Measurements from ENCODE around the gene BTBD19. TPM values are rescaled to one million over a fixed set of nuclear protein-coding genes. Genes with fewer than 3 reads are reported as not detected.

The BTBD19 gene
- total and polyA plus RNA-seq, 9 of the 15 experiments (the other 6 are each of a cell fraction or from before 2014, with no cell fraction given) = 0.22 to 2.0 (median 0.95) TPM

GRCh38 chr1:44775078-44775929 is 33.0 kb upstream of the BTBD19 start, which contains the start of gene RPS8 (continued):
- TF ChIP-seq, protein P1, sequence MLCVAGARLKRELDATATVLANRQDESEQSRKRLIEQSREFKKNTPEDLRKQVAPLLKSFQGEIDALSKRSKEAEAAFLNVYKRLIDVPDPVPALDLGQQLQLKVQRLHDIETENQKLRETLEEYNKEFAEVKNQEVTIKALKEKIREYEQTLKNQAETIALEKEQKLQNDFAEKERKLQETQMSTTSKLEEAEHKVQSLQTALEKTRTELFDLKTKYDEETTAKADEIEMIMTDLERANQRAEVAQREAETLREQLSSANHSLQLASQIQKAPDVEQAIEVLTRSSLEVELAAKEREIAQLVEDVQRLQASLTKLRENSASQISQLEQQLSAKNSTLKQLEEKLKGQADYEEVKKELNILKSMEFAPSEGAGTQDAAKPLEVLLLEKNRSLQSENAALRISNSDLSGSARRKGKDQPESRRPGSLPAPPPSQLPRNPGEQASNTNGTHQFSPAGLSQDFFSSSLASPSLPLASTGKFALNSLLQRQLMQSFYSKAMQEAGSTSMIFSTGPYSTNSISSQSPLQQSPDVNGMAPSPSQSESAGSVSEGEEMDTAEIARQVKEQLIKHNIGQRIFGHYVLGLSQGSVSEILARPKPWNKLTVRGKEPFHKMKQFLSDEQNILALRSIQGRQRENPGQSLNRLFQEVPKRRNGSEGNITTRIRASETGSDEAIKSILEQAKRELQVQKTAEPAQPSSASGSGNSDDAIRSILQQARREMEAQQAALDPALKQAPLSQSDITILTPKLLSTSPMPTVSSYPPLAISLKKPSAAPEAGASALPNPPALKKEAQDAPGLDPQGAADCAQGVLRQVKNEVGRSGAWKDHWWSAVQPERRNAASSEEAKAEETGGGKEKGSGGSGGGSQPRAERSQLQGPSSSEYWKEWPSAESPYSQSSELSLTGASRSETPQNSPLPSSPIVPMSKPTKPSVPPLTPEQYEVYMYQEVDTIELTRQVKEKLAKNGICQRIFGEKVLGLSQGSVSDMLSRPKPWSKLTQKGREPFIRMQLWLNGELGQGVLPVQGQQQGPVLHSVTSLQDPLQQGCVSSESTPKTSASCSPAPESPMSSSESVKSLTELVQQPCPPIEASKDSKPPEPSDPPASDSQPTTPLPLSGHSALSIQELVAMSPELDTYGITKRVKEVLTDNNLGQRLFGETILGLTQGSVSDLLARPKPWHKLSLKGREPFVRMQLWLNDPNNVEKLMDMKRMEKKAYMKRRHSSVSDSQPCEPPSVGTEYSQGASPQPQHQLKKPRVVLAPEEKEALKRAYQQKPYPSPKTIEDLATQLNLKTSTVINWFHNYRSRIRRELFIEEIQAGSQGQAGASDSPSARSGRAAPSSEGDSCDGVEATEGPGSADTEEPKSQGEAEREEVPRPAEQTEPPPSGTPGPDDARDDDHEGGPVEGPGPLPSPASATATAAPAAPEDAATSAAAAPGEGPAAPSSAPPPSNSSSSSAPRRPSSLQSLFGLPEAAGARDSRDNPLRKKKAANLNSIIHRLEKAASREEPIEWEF (CRISPR knock-in tag; IDR thresholded peaks at IDR 0.05) = peak; percentile 33; the same call in 1 of the 2 replicates
- TF ChIP-seq CBX3 (IDR thresholded peaks at IDR 0.05; ENCODE audit: borderline replicate concordance in 1 of 2, low read length in 2 of 2) = no peak
- 0 out of 2 replicates have a peak, but pooled peaks have one; percentile 47 for TF ChIP-seq TAF15 (IDR thresholded peaks at IDR 0.05; ENCODE audit: low read depth, low read length)
- TF ChIP-seq ZNF212 (CRISPR knock-in tag; IDR thresholded peaks at IDR 0.05) = peak; percentile 34; the same call in 1 of the 2 replicates
- no peak for TF ChIP-seq FOXA1 (IDR thresholded peaks at IDR 0.05; ENCODE audit: borderline replicate concordance)
- no peak for TF ChIP-seq ZFP1 (CRISPR knock-in tag; IDR thresholded peaks at IDR 0.05)
- TF ChIP-seq, protein P2, sequence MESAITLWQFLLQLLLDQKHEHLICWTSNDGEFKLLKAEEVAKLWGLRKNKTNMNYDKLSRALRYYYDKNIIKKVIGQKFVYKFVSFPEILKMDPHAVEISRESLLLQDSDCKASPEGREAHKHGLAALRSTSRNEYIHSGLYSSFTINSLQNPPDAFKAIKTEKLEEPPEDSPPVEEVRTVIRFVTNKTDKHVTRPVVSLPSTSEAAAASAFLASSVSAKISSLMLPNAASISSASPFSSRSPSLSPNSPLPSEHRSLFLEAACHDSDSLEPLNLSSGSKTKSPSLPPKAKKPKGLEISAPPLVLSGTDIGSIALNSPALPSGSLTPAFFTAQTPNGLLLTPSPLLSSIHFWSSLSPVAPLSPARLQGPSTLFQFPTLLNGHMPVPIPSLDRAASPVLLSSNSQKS (CRISPR knock-in tag; IDR thresholded peaks at IDR 0.05) = no peak
- TF ChIP-seq LCOR (CRISPR knock-in tag; IDR thresholded peaks at IDR 0.05) = peak; percentile 29; the same call in 1 of the 2 replicates
- TF ChIP-seq CTBP1 (IDR thresholded peaks at IDR 0.05; ENCODE audit: borderline replicate concordance) = peak; percentile 81
- TF ChIP-seq, protein P3, sequence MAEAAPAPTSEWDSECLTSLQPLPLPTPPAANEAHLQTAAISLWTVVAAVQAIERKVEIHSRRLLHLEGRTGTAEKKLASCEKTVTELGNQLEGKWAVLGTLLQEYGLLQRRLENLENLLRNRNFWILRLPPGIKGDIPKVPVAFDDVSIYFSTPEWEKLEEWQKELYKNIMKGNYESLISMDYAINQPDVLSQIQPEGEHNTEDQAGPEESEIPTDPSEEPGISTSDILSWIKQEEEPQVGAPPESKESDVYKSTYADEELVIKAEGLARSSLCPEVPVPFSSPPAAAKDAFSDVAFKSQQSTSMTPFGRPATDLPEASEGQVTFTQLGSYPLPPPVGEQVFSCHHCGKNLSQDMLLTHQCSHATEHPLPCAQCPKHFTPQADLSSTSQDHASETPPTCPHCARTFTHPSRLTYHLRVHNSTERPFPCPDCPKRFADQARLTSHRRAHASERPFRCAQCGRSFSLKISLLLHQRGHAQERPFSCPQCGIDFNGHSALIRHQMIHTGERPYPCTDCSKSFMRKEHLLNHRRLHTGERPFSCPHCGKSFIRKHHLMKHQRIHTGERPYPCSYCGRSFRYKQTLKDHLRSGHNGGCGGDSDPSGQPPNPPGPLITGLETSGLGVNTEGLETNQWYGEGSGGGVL (CRISPR knock-in tag; IDR thresholded peaks at IDR 0.05) = no peak
- no peak for TF ChIP-seq TFE3 (CRISPR knock-in tag; IDR thresholded peaks at IDR 0.05)
- TF ChIP-seq SRSF1 (IDR thresholded peaks at IDR 0.05; ENCODE audit: low read depth, low read length) = 0 out of 2 replicates have a peak, but pooled peaks have one; percentile 95
- TF ChIP-seq, protein P4, sequence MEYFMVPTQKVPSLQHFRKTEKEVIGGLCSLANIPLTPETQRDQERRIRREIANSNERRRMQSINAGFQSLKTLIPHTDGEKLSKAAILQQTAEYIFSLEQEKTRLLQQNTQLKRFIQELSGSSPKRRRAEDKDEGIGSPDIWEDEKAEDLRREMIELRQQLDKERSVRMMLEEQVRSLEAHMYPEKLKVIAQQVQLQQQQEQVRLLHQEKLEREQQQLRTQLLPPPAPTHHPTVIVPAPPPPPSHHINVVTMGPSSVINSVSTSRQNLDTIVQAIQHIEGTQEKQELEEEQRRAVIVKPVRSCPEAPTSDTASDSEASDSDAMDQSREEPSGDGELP (CRISPR knock-in tag; IDR thresholded peaks at IDR 0.05; ENCODE audit: borderline replicate concordance) = peak; percentile 94
- TF ChIP-seq EWSR1 (IDR thresholded peaks at IDR 0.05; ENCODE audit: borderline replicate concordance, low read depth, partially characterized antibody) = no peak
- peak; percentile 27; the same call in 1 of the 2 replicates for TF ChIP-seq HEY1 (CRISPR knock-in tag; IDR thresholded peaks at IDR 0.05; ENCODE audit: borderline replicate concordance)

Data from K562 (cell line).